SK-N-SH (cell line): ENCODE measurements around the gene KIF12. TPM values are rescaled to one million over a fixed set of nuclear protein-coding genes. Genes with fewer than 3 reads are reported as not detected.

Experiments
- CTCF ChIA-PET: fragments of 300-600, 350-600 bp; formaldehyde crosslinking; extraction: SDS; loops from one replicate; lab custom pipeline; 2021; lab: Yijun Ruan, JAX
- POLR2A ChIA-PET: fragments of 350-600 bp; sonication (Branson Sonifier 250); formaldehyde crosslinking; extraction: SDS; loops from one replicate; lab custom pipeline; 2020; ENCODE audit warnings: antibody characterized with exemption, inconsistent platforms; lab: Yijun Ruan, JAX
- DNase-seq: peaks from one replicate; pipeline ENCODE4 v3.0.0; 2012
- H2AFZ ChIP-seq: fragments of 200-600 bp; sonication (generic); 2 replicates; pipeline ENCODE4 v1.8.1; 2016; ENCODE audit warnings: antibody characterized with exemption, mild to moderate bottlenecking, low read depth
- H3F3A ChIP-seq: fragments of 200-600 bp; sonication (generic); replicated peaks from 2 replicates; pipeline ENCODE3; 2016; ENCODE audit warnings: antibody characterized with exemption, mild to moderate bottlenecking; ENCODE audit not compliant: insufficient read depth
- H3K27ac ChIP-seq, 2 experiments: fragments of 200-500 bp in 1 of 2; fragments of 200-600 bp in 1 of 2; sonication (Bioruptor generic) in 1 of 2; sonication (generic), shearing (Covaris generic) in 1 of 2; 2 replicates each; pipeline versions ENCODE4 v1.5.1 to v1.6.1; 2014 to 2016; ENCODE audit warnings: low read depth in 2 of 2, inconsistent platforms in 1 of 2, low read length in 1 of 2, mild to moderate bottlenecking in 1 of 2, mixed read lengths in 1 of 2
- H3K27me3 ChIP-seq: fragments of 200-600 bp; sonication (generic), shearing (Covaris generic); 2 replicates; pipeline ENCODE4 v1.6.1; 2016; ENCODE audit warnings: mixed run types; ENCODE audit not compliant: insufficient read depth
- H3K36me3 ChIP-seq, 2 experiments: fragments of 200-500 bp in 1 of 2; fragments of 200-600 bp in 1 of 2; sonication (Bioruptor generic) in 1 of 2; sonication (generic) in 1 of 2; replicated peaks in 1 of 2; 2 replicates each; pipeline versions ENCODE3 to v1.5.1; 2014 to 2016; ENCODE audit warnings: low read length in 1 of 2, mild to moderate bottlenecking in 1 of 2; ENCODE audit not compliant: insufficient read depth in 2 of 2, control insufficient read depth in 1 of 2
- H3K4me1 ChIP-seq, 2 experiments: fragments of 200-500 bp in 1 of 2; fragments of 200-600 bp in 1 of 2; sonication (Bioruptor generic) in 1 of 2; sonication (generic), shearing (Covaris generic) in 1 of 2; 2 replicates each; pipeline versions ENCODE4 v1.5.1 to v1.6.1; 2014 to 2016; ENCODE audit warnings: low read depth in 1 of 2, low read length in 1 of 2, mixed run types in 1 of 2; ENCODE audit not compliant: insufficient read depth in 2 of 2, control insufficient read depth in 1 of 2
- H3K4me2 ChIP-seq: fragments of 200-600 bp; sonication (generic), shearing (Covaris generic); 2 replicates; pipeline ENCODE4 v1.6.1; 2017; ENCODE audit warnings: mixed run types
- H3K4me3 ChIP-seq, 2 experiments: fragments of 200-500 bp in 1 of 2; fragments of 200-600 bp in 1 of 2; sonication (Bioruptor generic) in 1 of 2; sonication (generic), shearing (Covaris generic) in 1 of 2; 2 replicates each; pipeline versions ENCODE4 v1.5.1 to v1.8.1; 2014 to 2016; ENCODE audit warnings: low read depth in 2 of 2, inconsistent platforms in 1 of 2, low read length in 1 of 2, mild to moderate bottlenecking in 1 of 2, mixed read lengths in 1 of 2, moderate library complexity in 1 of 2
- H3K79me2 ChIP-seq: fragments of 200-600 bp; sonication (generic); 2 replicates; pipeline ENCODE4 v1.8.1; 2017; ENCODE audit warnings: mild to moderate bottlenecking; ENCODE audit not compliant: insufficient read depth
- H3K9ac ChIP-seq: fragments of 200-600 bp; sonication (generic); 2 replicates; pipeline ENCODE4 v1.6.1; 2017; ENCODE audit warnings: mixed run types
- H3K9me2 ChIP-seq: fragments of 200-600 bp; sonication (generic); 2 replicates; pipeline ENCODE4 v1.6.1; 2017; ENCODE audit warnings: mixed run types
- H3K9me3 ChIP-seq: fragments of 200-600 bp; sonication (generic); 2 replicates; pipeline ENCODE4 v1.6.1; 2017; ENCODE audit warnings: mixed run types, mild to moderate bottlenecking, moderate library complexity
- H4K20me1 ChIP-seq: fragments of 200-600 bp; sonication (generic); 2 replicates; pipeline ENCODE4 v1.6.1; 2017; ENCODE audit warnings: mild to moderate bottlenecking, mixed run types; ENCODE audit not compliant: insufficient read depth
- ELF1 ChIP-seq: IDR thresholded peaks from 2 replicates; pipeline ENCODE4 v1.4.0; 2012
- FOSL2 ChIP-seq: IDR thresholded peaks from 2 replicates; pipeline ENCODE4 v1.4.0; 2012; ENCODE audit warnings: low read depth, mild to moderate bottlenecking, moderate library complexity, borderline replicate concordance
- FOXM1 ChIP-seq: IDR thresholded peaks from 2 replicates; pipeline ENCODE4 v1.4.0; 2012; ENCODE audit warnings: low read depth, mild to moderate bottlenecking
- GATA2 ChIP-seq: sonication (generic); formaldehyde crosslinking; IDR thresholded peaks from 2 replicates; pipeline ENCODE4 v1.5.0; 2020; ENCODE audit warnings: mild to moderate bottlenecking, missing genetic modification reagents
- MEF2A ChIP-seq: IDR thresholded peaks from 2 replicates; pipeline ENCODE4 v1.4.0; 2012; ENCODE audit warnings: low read depth, borderline replicate concordance
- NFIC ChIP-seq: IDR thresholded peaks from 2 replicates; pipeline ENCODE4 v1.4.0; 2012; ENCODE audit warnings: borderline replicate concordance
- NRF1 ChIP-seq: IDR thresholded peaks from 2 replicates; pipeline ENCODE4 v1.6.1; 2012; ENCODE audit warnings: low read depth, mild to moderate bottlenecking, low read length
- POLR2AphosphoS5 ChIP-seq: IDR thresholded peaks from 2 replicates; pipeline ENCODE4 v1.6.1; 2012; ENCODE audit warnings: low read depth, low read length
- RAD21 ChIP-seq: IDR thresholded peaks from 2 replicates; pipeline ENCODE4 v1.6.1; 2012; ENCODE audit warnings: mild to moderate bottlenecking, low read length
- RCOR1 ChIP-seq: fragments of 150-350 bp; IDR thresholded peaks from 2 replicates; pipeline ENCODE4 v1.6.1; 2017; ENCODE audit warnings: antibody characterized with exemption, low read length
- RXRA ChIP-seq: IDR thresholded peaks from 2 replicates; pipeline ENCODE4 v1.4.0; 2012; ENCODE audit warnings: low read depth, mild to moderate bottlenecking, borderline replicate concordance
- SIN3A ChIP-seq: IDR thresholded peaks from 2 replicates; pipeline ENCODE4 v1.6.1; 2012; ENCODE audit warnings: low read depth, mild to moderate bottlenecking, low read length, moderate library complexity, borderline replicate concordance
- SMC3 ChIP-seq: IDR thresholded peaks from 2 replicates; pipeline ENCODE4 v1.6.1; 2012; ENCODE audit warnings: low read depth, low read length, improper control_type of control experiment
- TAF1 ChIP-seq: IDR thresholded peaks from 2 replicates; pipeline ENCODE4 v1.6.1; 2012; ENCODE audit warnings: low read depth, mild to moderate bottlenecking, low read length, moderate library complexity, borderline replicate concordance
- TEAD4 ChIP-seq: IDR thresholded peaks from 2 replicates; pipeline ENCODE4 v1.4.0; 2012; ENCODE audit warnings: mild to moderate bottlenecking, borderline replicate concordance; ENCODE audit not compliant: insufficient read depth
- USF2 ChIP-seq: fragments of 150-350 bp; IDR thresholded peaks from 2 replicates; pipeline ENCODE4 v1.6.1; 2017; ENCODE audit warnings: antibody characterized with exemption, low read length, low read depth, borderline replicate concordance
- YY1 ChIP-seq: IDR thresholded peaks from 2 replicates; pipeline ENCODE4 v1.4.0; 2012; ENCODE audit warnings: low read depth, mild to moderate bottlenecking
- WGBS: methylation state at CpG from one replicate; pipeline ENCODE4 v1.1.6; 2017; ENCODE audit warnings: low lambda C conversion rate; 5-methylcytosine and 5-hydroxymethylcytosine counted together
- polyA plus RNA-seq, 3 experiments: library from polyadenylated mRNA; depleted of rRNA; stranded (reverse); fragments of >200 nt; gene quantifications; 2 replicates each; pipeline ENCODE4 v1.2.3, GENCODE V29; 2012
- TF ChIP-seq, protein P1 (sequence below): IDR thresholded peaks from 2 replicates; pipeline ENCODE4 v1.4.0; 2012; ENCODE audit warnings: low read depth, borderline replicate concordance
- TF ChIP-seq, protein P2 (sequence below): IDR thresholded peaks from 2 replicates; pipeline ENCODE4 v1.4.0; 2012; ENCODE audit warnings: low read depth
- TF ChIP-seq, protein P3 (sequence below): fragments of 200-600 bp; sonication (generic); IDR thresholded peaks from 2 replicates; pipeline ENCODE4 v1.6.1; 2017; ENCODE audit warnings: antibody characterized with exemption, mild to moderate bottlenecking, moderate library complexity
- TF ChIP-seq, protein P4 (sequence below): IDR thresholded peaks from 2 replicates; pipeline ENCODE4; 2012

Gene KIF12
- polyA plus RNA-seq, 1 of the 3 experiments (the other 2 are of a cell fraction): 0.35 TPM

DNA sequence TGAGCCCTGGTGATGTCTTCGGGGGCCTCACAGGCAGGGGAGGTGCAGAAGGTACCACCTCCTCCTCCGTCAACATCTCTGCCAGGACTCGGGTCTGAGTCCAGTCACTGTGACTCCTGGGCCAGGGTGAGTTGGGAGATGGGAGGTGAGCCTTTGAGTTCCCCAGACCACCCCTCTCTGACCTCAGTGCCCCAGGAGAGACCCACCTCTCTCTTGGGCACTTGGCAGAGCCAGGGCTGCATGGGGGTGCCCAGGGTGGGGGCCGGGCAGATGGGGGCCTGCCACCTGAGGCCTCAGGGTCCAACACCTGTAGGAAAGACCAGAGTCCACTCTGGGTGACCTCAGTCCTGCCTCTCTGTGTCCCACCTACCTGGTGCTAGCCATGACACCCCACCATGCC is 6.8 kb downstream of the KIF12 start:
- H3K9me3 ChIP-seq: no peaks in the 10 kb centered on the region
- WGBS: 68% methylated on average over 4 of the region's 4 CpGs
- POLR2A ChIA-PET: no interaction called here
- TF ChIP-seq, protein P1, sequence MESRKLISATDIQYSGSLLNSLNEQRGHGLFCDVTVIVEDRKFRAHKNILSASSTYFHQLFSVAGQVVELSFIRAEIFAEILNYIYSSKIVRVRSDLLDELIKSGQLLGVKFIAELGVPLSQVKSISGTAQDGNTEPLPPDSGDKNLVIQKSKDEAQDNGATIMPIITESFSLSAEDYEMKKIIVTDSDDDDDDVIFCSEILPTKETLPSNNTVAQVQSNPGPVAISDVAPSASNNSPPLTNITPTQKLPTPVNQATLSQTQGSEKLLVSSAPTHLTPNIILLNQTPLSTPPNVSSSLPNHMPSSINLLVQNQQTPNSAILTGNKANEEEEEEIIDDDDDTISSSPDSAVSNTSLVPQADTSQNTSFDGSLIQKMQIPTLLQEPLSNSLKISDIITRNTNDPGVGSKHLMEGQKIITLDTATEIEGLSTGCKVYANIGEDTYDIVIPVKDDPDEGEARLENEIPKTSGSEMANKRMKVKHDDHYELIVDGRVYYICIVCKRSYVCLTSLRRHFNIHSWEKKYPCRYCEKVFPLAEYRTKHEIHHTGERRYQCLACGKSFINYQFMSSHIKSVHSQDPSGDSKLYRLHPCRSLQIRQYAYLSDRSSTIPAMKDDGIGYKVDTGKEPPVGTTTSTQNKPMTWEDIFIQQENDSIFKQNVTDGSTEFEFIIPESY: no peak
- TF ChIP-seq USF2 (no peak), SIN3A (no peak), MEF2A (no peak), TAF1 (no peak), RXRA (no peak), TEAD4 (no peak), RAD21 (no peak), FOSL2 (no peak), RCOR1 (no peak)
- DNase-seq: no peak
- no peaks in the 10 kb centered on the region for H3K79me2 ChIP-seq
- H3K4me3 ChIP-seq: no peak overlapping the region
- CTCF ChIA-PET: interaction anchor here (1.0 to 6.4 kb wide), 4 partner anchors 9 to 199 kb away, joined by 4 to 66 read pairs (median 6); no protein-coding TSS in a partner anchor
- H3K27me3 ChIP-seq: no peaks in the 10 kb centered on the region; the same call in 1 of the 2 replicates
- H3K9me2 ChIP-seq: no peaks in the 10 kb centered on the region
- H3F3A ChIP-seq: no peaks in the 10 kb centered on the region
- H2AFZ ChIP-seq: no peak overlapping the region
- H3K27ac ChIP-seq: no peak overlapping the region
- no peaks in the 10 kb centered on the region for H3K4me1 ChIP-seq
- no peak overlapping the region for H3K9ac ChIP-seq
- no peaks in the 10 kb centered on the region for H4K20me1 ChIP-seq
- H3K36me3 ChIP-seq: no peaks in the 10 kb centered on the region
- no peak overlapping the region for H3K4me2 ChIP-seq

DNA sequence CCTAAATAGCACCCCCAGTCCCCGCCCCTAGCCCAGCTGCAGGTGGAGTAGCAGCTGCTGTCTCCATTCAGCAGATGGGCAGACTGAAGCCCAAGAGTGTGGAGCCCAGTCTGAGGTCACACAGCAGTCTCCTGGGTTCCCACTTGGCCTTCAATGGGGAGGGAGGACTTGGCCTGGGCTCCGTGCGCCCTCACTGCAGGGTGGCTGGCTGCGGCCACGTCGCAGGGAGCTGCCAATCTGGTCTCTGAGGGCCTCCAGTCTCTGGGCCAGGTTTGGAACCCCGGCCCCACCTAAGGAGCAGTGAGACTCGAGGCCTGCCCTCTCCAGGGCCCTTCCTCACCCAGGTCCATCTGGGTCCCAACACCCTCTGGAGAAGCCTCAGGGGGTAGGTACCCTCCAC is 7.4 kb downstream of the KIF12 start:
- Histone ChIP-seq H3K4me3 (no peak overlapping the region), H3K9me2 (no peaks in the 10 kb centered on the region), H2AFZ (no peak overlapping the region), H3K9me3 (no peaks in the 10 kb centered on the region), H3K4me1 (no peaks in the 10 kb centered on the region), H3K27me3 (no peaks in the 10 kb centered on the region; the same call in 1 of the 2 replicates), H3F3A (no peaks in the 10 kb centered on the region), H3K27ac (no peak overlapping the region), H3K4me2 (no peak overlapping the region), H3K9ac (no peak overlapping the region), H3K36me3 (no peaks in the 10 kb centered on the region), H3K79me2 (no peaks in the 10 kb centered on the region), H4K20me1 (no peaks in the 10 kb centered on the region)
- POLR2A ChIA-PET: no interaction called here
- DNase-seq: no peak
- 50% methylated on average over 1 of the region's 8 CpGs for WGBS
- TF ChIP-seq, protein P2, sequence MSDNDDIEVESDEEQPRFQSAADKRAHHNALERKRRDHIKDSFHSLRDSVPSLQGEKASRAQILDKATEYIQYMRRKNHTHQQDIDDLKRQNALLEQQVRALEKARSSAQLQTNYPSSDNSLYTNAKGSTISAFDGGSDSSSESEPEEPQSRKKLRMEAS: no peak
- TF ChIP-seq YY1 (no peak), ELF1 (no peak), FOSL2 (no peak), MEF2A (no peak), SMC3 (no peak), SIN3A (no peak), USF2 (no peak), GATA2 (CRISPR knock-in tag) (no peak), TAF1 (no peak), POLR2AphosphoS5 (no peak), TEAD4 (no peak), NRF1 (no peak), FOXM1 (no peak), NFIC (no peak), RXRA (no peak)
- TF ChIP-seq, protein P3, sequence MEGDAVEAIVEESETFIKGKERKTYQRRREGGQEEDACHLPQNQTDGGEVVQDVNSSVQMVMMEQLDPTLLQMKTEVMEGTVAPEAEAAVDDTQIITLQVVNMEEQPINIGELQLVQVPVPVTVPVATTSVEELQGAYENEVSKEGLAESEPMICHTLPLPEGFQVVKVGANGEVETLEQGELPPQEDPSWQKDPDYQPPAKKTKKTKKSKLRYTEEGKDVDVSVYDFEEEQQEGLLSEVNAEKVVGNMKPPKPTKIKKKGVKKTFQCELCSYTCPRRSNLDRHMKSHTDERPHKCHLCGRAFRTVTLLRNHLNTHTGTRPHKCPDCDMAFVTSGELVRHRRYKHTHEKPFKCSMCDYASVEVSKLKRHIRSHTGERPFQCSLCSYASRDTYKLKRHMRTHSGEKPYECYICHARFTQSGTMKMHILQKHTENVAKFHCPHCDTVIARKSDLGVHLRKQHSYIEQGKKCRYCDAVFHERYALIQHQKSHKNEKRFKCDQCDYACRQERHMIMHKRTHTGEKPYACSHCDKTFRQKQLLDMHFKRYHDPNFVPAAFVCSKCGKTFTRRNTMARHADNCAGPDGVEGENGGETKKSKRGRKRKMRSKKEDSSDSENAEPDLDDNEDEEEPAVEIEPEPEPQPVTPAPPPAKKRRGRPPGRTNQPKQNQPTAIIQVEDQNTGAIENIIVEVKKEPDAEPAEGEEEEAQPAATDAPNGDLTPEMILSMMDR: no peak
- TF ChIP-seq, protein P4, sequence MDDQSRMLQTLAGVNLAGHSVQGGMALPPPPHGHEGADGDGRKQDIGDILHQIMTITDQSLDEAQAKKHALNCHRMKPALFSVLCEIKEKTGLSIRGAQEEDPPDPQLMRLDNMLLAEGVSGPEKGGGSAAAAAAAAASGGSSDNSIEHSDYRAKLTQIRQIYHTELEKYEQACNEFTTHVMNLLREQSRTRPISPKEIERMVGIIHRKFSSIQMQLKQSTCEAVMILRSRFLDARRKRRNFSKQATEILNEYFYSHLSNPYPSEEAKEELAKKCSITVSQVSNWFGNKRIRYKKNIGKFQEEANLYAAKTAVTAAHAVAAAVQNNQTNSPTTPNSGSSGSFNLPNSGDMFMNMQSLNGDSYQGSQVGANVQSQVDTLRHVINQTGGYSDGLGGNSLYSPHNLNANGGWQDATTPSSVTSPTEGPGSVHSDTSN: no peak
- CTCF ChIA-PET: interaction anchor here (1.0 to 1.5 kb wide), 5 partner anchors 9 to 199 kb away, joined by 3 to 7 read pairs (median 4); partner anchors contain the start of gene COL27A1
